Colonic mucosa (tissue), 4 donors: Measurements from ENCODE around the gene USP43. TPM values are rescaled to one million over a fixed set of nuclear protein-coding genes. Genes with fewer than 3 reads are reported as not detected.

Experiments used
- DNase-seq: peaks from one replicate; pipeline ENCODE4 v3.0.0-alpha.2; 2020
- H3K27ac ChIP-seq: fragments of 200-600 bp; one replicate; pipeline ENCODE4 v1.8.0; 2021
- H3K27me3 ChIP-seq: fragments of 200-600 bp; one replicate; pipeline ENCODE4 v1.8.0; 2021
- H3K36me3 ChIP-seq: fragments of 200-600 bp; one replicate; pipeline ENCODE4 v1.8.0; 2021
- H3K4me1 ChIP-seq: fragments of 200-600 bp; one replicate; pipeline ENCODE4 v1.8.0; 2021; ENCODE audit warnings: mild to moderate bottlenecking
- H3K4me3 ChIP-seq: fragments of 200-600 bp; one replicate; pipeline ENCODE4 v1.8.0; 2021
- H3K9ac ChIP-seq, 2 donors: one replicate each; pipeline ENCODE4 v1.7.0; 2013; ENCODE audit warnings: control low read depth in 2 of 2, low read depth in 2 of 2, low read length in 2 of 2
- H3K9me3 ChIP-seq: fragments of 200-600 bp; one replicate; pipeline ENCODE4 v1.8.0; 2021
- intact Hi-C: fragments of 100-400 bp; cut with DNase I; formaldehyde crosslinking; loops from one replicate; pipeline ENCODE4 v1.14.1; 2022
- total RNA-seq, 2 donors: library from RNA; stranded (reverse); fragmentation: NEBNext Ultra II Directional in 1 of 2; extraction: Animal tissue kit (Norgen Biotek cat#: 25700) in 1 of 2; gene quantifications; one replicate each; pipeline ENCODE4 v1.2.1, GENCODE V29; 2021
- TF ChIP-seq, protein P1 (sequence below): fragments of 200-600 bp; IDR thresholded peaks from one replicate; pipeline ENCODE4 v1.8.0; 2022; ENCODE audit warnings: antibody characterized with exemption, mild to moderate bottlenecking
- donor health status: healthy.
- donor health status: DM: no; HTN: no; CAD: no.
- donor health status: DM: no; HTN: no; CAD: no.

USP43 gene
- total RNA-seq, 2 donors from 2014 or later: 14.2 to 15.6 TPM

DNA sequence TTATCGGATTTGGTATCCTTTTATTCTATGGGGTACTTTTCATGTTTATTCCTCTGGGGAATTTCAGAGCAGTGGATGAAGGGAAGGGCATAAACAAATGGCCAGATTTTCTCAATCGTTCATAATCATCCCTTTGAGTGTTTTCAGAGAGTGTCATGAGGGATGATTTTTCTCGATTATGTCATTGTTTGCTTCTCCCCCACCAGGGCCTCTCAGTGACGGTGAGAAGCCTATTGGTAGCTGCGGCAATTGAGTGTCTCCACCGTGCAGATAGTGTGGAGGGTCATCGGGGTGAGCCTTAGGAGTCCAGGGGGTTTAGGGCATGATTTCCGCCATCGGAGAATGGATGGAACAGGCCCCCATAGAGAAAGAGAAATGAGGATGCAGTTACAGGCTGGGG, 57.2 kb downstream of the USP43 start:
- TF ChIP-seq, protein P1, sequence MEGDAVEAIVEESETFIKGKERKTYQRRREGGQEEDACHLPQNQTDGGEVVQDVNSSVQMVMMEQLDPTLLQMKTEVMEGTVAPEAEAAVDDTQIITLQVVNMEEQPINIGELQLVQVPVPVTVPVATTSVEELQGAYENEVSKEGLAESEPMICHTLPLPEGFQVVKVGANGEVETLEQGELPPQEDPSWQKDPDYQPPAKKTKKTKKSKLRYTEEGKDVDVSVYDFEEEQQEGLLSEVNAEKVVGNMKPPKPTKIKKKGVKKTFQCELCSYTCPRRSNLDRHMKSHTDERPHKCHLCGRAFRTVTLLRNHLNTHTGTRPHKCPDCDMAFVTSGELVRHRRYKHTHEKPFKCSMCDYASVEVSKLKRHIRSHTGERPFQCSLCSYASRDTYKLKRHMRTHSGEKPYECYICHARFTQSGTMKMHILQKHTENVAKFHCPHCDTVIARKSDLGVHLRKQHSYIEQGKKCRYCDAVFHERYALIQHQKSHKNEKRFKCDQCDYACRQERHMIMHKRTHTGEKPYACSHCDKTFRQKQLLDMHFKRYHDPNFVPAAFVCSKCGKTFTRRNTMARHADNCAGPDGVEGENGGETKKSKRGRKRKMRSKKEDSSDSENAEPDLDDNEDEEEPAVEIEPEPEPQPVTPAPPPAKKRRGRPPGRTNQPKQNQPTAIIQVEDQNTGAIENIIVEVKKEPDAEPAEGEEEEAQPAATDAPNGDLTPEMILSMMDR: no peak
- H3K9ac ChIP-seq: no peak overlapping the region
- no peak overlapping the region for H3K27ac ChIP-seq
- H3K36me3 ChIP-seq: no peaks in the 10 kb centered on the region
- no peak for DNase-seq
- no peaks in the 10 kb centered on the region for H3K9me3 ChIP-seq
- intact Hi-C loops: loop anchor here (5.0 kb wide), 1 partner anchor 50 kb away; no protein-coding TSS in a partner anchor
- no peak overlapping the region for H3K4me3 ChIP-seq
- no peaks in the 10 kb centered on the region for H3K4me1 ChIP-seq
- no peaks in the 10 kb centered on the region for H3K27me3 ChIP-seq

DNA sequence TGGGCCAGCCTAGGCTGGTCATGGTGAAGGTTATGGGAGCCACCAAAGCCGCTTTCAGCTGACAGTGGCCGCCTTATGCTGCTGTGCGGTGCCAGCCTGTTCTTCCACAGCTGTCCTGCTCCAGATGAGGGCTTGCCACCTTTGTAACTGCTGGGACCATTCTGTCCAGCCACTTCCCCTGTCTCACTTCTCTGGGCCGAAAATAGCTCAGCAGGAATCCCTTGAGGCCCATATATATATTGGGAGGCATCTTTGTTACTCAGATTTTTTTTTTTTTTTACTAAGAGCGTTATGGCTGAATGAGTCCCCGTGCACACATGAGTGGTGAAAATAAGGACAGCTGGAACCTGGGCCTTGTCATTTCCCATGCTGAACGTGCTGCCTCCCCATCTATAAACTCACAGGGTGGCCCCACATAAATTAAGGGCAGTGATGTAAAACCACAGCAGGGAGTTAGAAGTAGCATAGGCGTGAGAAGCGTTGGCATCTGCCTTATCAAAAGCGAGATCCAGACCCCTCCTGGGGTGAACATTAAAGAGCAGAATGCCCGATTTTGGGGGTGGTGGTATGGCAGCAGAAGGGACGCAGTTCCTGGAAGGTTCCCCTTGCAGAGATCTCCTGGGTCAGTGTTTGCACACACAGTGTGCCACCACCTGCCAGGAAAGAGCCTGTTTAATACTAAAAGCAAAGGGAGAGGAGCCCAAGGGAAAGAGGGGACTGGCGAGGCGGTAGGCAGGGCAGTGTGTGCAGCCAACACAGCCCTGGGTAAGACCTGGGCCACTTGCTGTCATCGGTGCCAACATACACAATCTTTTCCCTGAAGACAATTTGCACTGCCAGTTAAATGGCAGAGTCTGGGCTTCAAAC, 57.8 kb downstream of the USP43 start:
- intact Hi-C loops: loop anchor here (5.0 kb wide), 1 partner anchor 49 kb away; no protein-coding TSS in a partner anchor
- Histone ChIP-seq H3K9me3 (no peaks in the 10 kb centered on the region), H3K9ac (no peak overlapping the region), H3K36me3 (no peaks in the 10 kb centered on the region), H3K27ac (no peak overlapping the region), H3K27me3 (no peaks in the 10 kb centered on the region), H3K4me3 (no peak overlapping the region), H3K4me1 (no peaks in the 10 kb centered on the region)
- TF ChIP-seq, protein P1: no peak
- no peak for DNase-seq

DNA sequence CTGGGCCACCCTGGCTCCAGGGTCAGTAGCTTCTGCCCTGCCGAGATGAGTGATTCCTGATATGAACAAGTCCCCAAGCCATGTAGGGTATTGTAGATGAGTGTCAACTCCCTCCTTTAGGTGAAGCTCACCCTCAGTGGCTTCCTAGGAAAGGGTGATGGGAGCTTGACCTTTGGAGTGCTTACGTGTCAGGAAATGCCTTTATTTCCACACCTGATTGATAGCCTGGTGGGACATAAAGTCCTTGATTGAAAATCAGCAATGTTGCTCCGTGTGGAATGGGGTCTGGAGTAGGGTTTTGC, 58.4 kb downstream of the USP43 start:
- H3K9ac ChIP-seq: no peak overlapping the region
- no peaks in the 10 kb centered on the region for H3K9me3 ChIP-seq
- TF ChIP-seq, protein P1: no peak
- no peaks in the 10 kb centered on the region for H3K27me3 ChIP-seq
- no peak for DNase-seq
- H3K4me1 ChIP-seq: no peaks in the 10 kb centered on the region
- no peak overlapping the region for H3K4me3 ChIP-seq
- no peaks in the 10 kb centered on the region for H3K36me3 ChIP-seq
- intact Hi-C loops: loop anchor here (5.0 kb wide), 1 partner anchor 49 kb away; no protein-coding TSS in a partner anchor
- no peak overlapping the region for H3K27ac ChIP-seq

DNA sequence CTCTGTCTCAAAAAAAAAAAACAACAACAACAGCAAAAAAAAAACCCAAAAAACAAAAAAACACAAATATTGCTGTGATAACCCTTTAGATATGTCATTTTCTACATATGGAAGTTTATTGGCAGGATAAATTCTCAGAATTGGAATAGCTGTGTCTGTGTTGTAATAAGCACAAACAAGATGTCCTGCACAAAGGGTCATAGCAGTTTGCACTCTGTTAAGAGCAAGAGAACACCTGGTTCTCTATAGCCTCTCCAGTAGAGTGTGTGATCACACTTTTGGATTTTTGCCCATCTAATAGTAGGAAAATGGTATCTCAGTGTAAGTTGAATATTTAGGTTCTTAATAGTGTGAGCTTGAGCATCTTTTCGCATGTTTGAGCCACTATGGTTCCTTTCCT, 60.4 kb downstream of the USP43 start:
- no peaks in the 10 kb centered on the region for H3K4me1 ChIP-seq
- H3K4me3 ChIP-seq: no peak overlapping the region
- H3K27me3 ChIP-seq: no peaks in the 10 kb centered on the region
- TF ChIP-seq, protein P1: no peak
- H3K36me3 ChIP-seq: no peaks in the 10 kb centered on the region
- intact Hi-C loops: no loop called here
- no peak for DNase-seq
- H3K27ac ChIP-seq: no peak overlapping the region
- no peak overlapping the region for H3K9ac ChIP-seq
- no peaks in the 10 kb centered on the region for H3K9me3 ChIP-seq

DNA sequence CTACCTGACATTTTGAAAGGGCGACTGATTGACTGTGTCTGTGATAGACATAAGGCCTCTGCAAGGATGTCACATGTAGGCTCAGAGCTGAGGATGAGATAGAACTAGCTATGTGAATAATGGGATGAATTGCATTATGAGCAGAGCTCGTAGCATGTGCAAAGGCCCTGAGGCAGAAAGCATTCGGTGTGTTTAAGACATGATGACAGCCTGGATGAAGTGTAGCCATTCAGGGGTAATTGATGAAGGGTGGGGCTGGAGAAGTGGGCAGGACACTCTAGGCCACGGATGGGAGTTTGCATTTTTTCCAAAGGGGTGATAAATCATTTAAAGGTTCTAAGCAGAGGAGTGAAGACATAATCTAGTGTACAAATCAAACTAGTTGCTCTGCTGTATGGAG, 62.6 kb downstream of the USP43 start:
- Histone ChIP-seq H3K4me3 (no peak overlapping the region), H3K36me3 (no peaks in the 10 kb centered on the region), H3K4me1 (no peaks in the 10 kb centered on the region), H3K9ac (no peak overlapping the region), H3K27me3 (no peaks in the 10 kb centered on the region), H3K27ac (no peak overlapping the region), H3K9me3 (no peaks in the 10 kb centered on the region)
- TF ChIP-seq, protein P1: no peak
- no peak for DNase-seq
- intact Hi-C loops: no loop called here
